HG03045 (cell line): Measurements from ENCODE around the gene MAML2.

ENCODE experiments used
- ATAC-seq: cut with Tn5 transposase; IDR thresholded peaks from one replicate; pipeline ENCODE4 v1.9.1; 2021; ENCODE audit warnings: mild to moderate bottlenecking, moderate library complexity; ENCODE audit not compliant: unreplicated experiment

The MAML2 gene

GRCh38 chr11:96242971-96243647, 99.9 kb downstream of the MAML2 start:
- ATAC-seq, result peak; percentile 94

- no peak for ATAC-seq
Observed at GRCh38 chr11:96242191-96242847, 100.7 kb downstream of the MAML2 start.

- no peak for ATAC-seq
Observed at GRCh38 chr11:96241331-96241841, 101.6 kb downstream of the MAML2 start.

- no peak for ATAC-seq
Observed at GRCh38 chr11:96238563-96239135, 104.3 kb downstream of the MAML2 start.

GRCh38 chr11:96237766-96238266, 105.2 kb downstream of the MAML2 start:
- ATAC-seq, result no peak

GRCh38 chr11:96235751-96236150, 107.2 kb downstream of the MAML2 start:
- ATAC-seq, result peak; percentile 90

GRCh38 chr11:96234866-96235441, 108.0 kb downstream of the MAML2 start:
- no peak for ATAC-seq

- ATAC-seq, result no peak
Observed at GRCh38 chr11:96232132-96232531, 110.9 kb downstream of the MAML2 start.

GRCh38 chr11:96230686-96231085, 112.3 kb downstream of the MAML2 start:
- no peak for ATAC-seq

GRCh38 chr11:96229354-96229977, 113.5 kb downstream of the MAML2 start:
- no peak for ATAC-seq

GRCh38 chr11:96228910-96229309, 114.1 kb downstream of the MAML2 start:
- no peak for ATAC-seq

GRCh38 chr11:96228473-96228891, 114.5 kb downstream of the MAML2 start:
- no peak for ATAC-seq

GRCh38 chr11:96227244-96227643, 115.8 kb downstream of the MAML2 start:
- ATAC-seq, result no peak

GRCh38 chr11:96223083-96223482, 119.9 kb downstream of the MAML2 start:
- no peak for ATAC-seq

- ATAC-seq, result no peak
Observed at GRCh38 chr11:96222102-96222501, 120.9 kb downstream of the MAML2 start.

GRCh38 chr11:96221244-96222070, 121.5 kb downstream of the MAML2 start:
- no peak for ATAC-seq

GRCh38 chr11:96219981-96220623, 122.9 kb downstream of the MAML2 start:
- no peak for ATAC-seq

GRCh38 chr11:96218901-96219300, 124.1 kb downstream of the MAML2 start:
- no peak for ATAC-seq

GRCh38 chr11:96218006-96218405, 125.0 kb downstream of the MAML2 start:
- no peak for ATAC-seq

GRCh38 chr11:96217206-96217605, 125.8 kb downstream of the MAML2 start:
- no peak for ATAC-seq
